Hepatocyte (in vitro differentiated cells): Measurements from ENCODE around the gene CYP27C1. TPM values are rescaled to one million over a fixed set of nuclear protein-coding genes. Genes with fewer than 3 reads are reported as not detected.

Source experiments
- DNase-seq: peaks from one replicate; pipeline ENCODE4 v3.0.0-alpha.2; 2016; ENCODE audit warnings: low spot score
- H2AFZ ChIP-seq: fragments of 200-600 bp; sonication (generic); 2 replicates; pipeline ENCODE4 v1.6.0; 2016; ENCODE audit warnings: antibody characterized with exemption, mild to moderate bottlenecking
- H3K27ac ChIP-seq: fragments of 200-600 bp; sonication (generic); 2 replicates; pipeline ENCODE4 v1.5.1; 2016; ENCODE audit warnings: mild to moderate bottlenecking
- H3K27me3 ChIP-seq: fragments of 200-600 bp; sonication (generic); 2 replicates; pipeline ENCODE4 v1.6.1; 2016
- H3K36me3 ChIP-seq: fragments of 200-600 bp; sonication (generic); replicated peaks from 2 replicates; pipeline ENCODE4 v1.5.1; 2016; ENCODE audit warnings: low read depth; ENCODE audit not compliant: insufficient read depth
- H3K4me1 ChIP-seq: fragments of 200-600 bp; sonication (generic); 2 replicates; pipeline ENCODE4 v1.5.1; 2016; ENCODE audit warnings: mild to moderate bottlenecking, moderate library complexity; ENCODE audit not compliant: insufficient read depth
- H3K4me2 ChIP-seq: fragments of 200-600 bp; sonication (generic); 2 replicates; pipeline ENCODE4 v1.6.0; 2016
- H3K4me3 ChIP-seq: fragments of 200-600 bp; sonication (generic); 2 replicates; pipeline ENCODE4 v1.5.1; 2016; ENCODE audit warnings: mild to moderate bottlenecking
- H3K79me2 ChIP-seq: fragments of 200-600 bp; sonication (generic); 2 replicates; pipeline ENCODE4 v1.6.0; 2017; ENCODE audit warnings: mild to moderate bottlenecking
- H3K9me2 ChIP-seq: fragments of 200-600 bp; sonication (generic); replicated peaks from 2 replicates; pipeline ENCODE4 v1.6.0; 2017; ENCODE audit warnings: mild to moderate bottlenecking; ENCODE audit not compliant: insufficient read depth
- H3K9me3 ChIP-seq: fragments of 200-600 bp; sonication (generic); 2 replicates; pipeline ENCODE4 v1.5.1; 2016; ENCODE audit warnings: low read depth, mild to moderate bottlenecking
- H4K20me1 ChIP-seq: fragments of 200-600 bp; sonication (generic); 2 replicates; pipeline ENCODE4 v1.6.0; 2016; ENCODE audit warnings: mild to moderate bottlenecking; ENCODE audit not compliant: insufficient read depth, poor library complexity, severe bottlenecking
- CTCF ChIP-seq: fragments of 200-600 bp; sonication (generic); IDR thresholded peaks from 2 replicates; pipeline ENCODE4 v1.5.1; 2016; ENCODE audit warnings: antibody characterized with exemption, mild to moderate bottlenecking; ENCODE audit not compliant: poor library complexity
- EZH2phosphoT487 ChIP-seq: fragments of 200-600 bp; sonication (generic); IDR thresholded peaks from one replicate; pipeline ENCODE4 v1.6.1; 2018; ENCODE audit warnings: antibody characterized with exemption, mild to moderate bottlenecking, low read depth, moderate library complexity; ENCODE audit not compliant: unreplicated experiment, severe bottlenecking
- WGBS: methylation state at CpG from one replicate; pipeline ENCODE4 v1.1.6; 2016; ENCODE audit warnings: low lambda C conversion rate; ENCODE audit errors: missing lambda C conversion rate; 5-methylcytosine and 5-hydroxymethylcytosine counted together
- polyA plus RNA-seq: library from polyadenylated mRNA; unstranded; fragments of >200 nt; fragmentation: Nextera tagmentation; extraction: Ambion mirVana; gene quantifications from 2 replicates; pipeline ENCODE4 v1.2.1, GENCODE V29; 2016
- total RNA-seq: library from RNA; depleted of rRNA; stranded (reverse); fragments of >200 nt; gene quantifications from 2 replicates; pipeline ENCODE4 v1.2.3, GENCODE V29; 2014

CYP27C1 gene
- total and polyA plus RNA-seq, 2 experiments from 2014 or later, result 1.2 to 1.4 TPM

DNA sequence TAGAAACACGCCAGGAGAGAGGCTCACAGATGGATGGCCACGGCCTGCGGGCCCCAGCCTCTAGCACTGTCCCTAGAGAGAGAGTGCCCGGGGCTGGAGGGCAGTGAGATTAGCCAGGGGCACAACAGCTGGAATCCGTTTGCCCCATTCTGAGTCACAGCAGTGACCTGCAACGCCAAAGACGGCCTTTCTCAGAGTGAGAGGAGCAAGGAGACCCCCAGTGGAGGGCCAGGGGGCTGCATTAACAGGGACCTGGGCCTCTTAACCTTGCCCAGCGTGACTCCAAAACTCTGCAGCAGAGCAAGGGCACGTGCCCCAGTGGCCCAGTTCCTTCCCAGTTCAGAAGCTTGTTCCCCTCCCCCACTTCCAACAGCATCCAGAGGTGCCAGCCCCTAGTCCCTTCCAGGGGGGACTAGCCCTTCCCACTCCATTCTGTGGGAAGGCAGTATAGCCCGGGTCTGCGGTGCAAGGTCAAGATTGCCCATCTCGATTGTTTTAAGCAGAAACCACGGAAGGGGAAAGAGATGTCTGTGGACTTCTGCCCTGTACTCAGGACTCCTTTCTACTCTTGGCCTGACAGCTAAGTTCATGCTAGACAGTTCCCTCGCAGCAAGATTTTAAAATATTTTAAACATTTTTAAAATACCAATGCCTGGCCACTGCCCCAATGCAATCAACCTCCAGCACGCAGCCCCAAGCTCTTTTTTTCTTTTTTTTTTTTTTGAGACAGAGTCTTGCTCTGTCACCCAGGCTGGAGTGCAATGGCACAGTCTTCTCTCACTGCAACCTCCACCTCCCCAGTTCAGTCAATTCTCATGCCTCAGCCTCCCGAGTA lies 62.2 kb downstream of the CYP27C1 start:
- H4K20me1 ChIP-seq, result no peaks in the 10 kb centered on the region
- DNase-seq, result no peak
- no peaks in the 10 kb centered on the region for H3K36me3 ChIP-seq
- 68% methylated on average over 16 of the region's 16 CpGs for WGBS
- peaks cover 25% of the 10 kb centered on the region for H3K4me1 ChIP-seq
- H3K4me3 ChIP-seq, result no peak overlapping the region
- no peaks in the 10 kb centered on the region for H3K79me2 ChIP-seq
- H3K9me2 ChIP-seq, result no peaks in the 10 kb centered on the region
- H3K27me3 ChIP-seq, result no peaks in the 10 kb centered on the region
- no peak overlapping the region for H3K27ac ChIP-seq
- TF ChIP-seq CTCF (peak; percentile 12), EZH2phosphoT487 (no peak)
- no peak overlapping the region for H2AFZ ChIP-seq
- no peak overlapping the region for H3K4me2 ChIP-seq
- H3K9me3 ChIP-seq, result no peaks in the 10 kb centered on the region

DNA sequence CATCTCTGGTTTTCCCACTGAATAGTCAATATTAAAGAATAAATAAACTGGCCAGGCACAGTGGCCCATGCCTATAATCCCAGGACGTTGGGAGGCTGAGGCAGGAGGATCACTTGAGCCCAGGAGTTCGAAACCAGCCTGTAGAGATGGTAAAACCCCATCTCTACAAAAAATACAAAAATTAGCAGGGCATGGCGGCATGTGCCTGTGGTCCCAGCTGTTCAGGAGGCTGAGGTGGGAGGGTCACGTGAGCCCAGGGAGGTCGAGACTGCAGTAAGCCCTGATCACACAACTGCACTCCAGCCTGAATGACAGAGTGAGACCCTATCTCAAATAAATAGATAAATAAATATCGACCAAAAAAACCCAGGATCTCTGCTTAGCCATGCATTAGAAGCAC lies 63.0 kb downstream of the CYP27C1 start:
- no peak for DNase-seq
- no peaks in the 10 kb centered on the region for H3K9me2 ChIP-seq
- 84% methylated on average over 6 of the region's 6 CpGs for WGBS
- peaks cover 24% of the 10 kb centered on the region for H3K4me1 ChIP-seq
- no peak overlapping the region for H3K27ac ChIP-seq
- no peaks in the 10 kb centered on the region for H4K20me1 ChIP-seq
- H3K9me3 ChIP-seq, result no peaks in the 10 kb centered on the region
- H3K4me2 ChIP-seq, result no peak overlapping the region
- no peaks in the 10 kb centered on the region for H3K79me2 ChIP-seq
- H2AFZ ChIP-seq, result no peak overlapping the region
- H3K4me3 ChIP-seq, result no peak overlapping the region
- H3K27me3 ChIP-seq, result no peaks in the 10 kb centered on the region
- H3K36me3 ChIP-seq, result no peaks in the 10 kb centered on the region
- TF ChIP-seq EZH2phosphoT487, result no peak
- no peak for TF ChIP-seq CTCF

GRCh38 chr2:127155947-127156346 lies 64.2 kb downstream of the CYP27C1 start:
- Histone ChIP-seq H3K4me2 (peak overlapping the region; percentile 6), H3K4me3 (no peak overlapping the region), H3K36me3 (no peaks in the 10 kb centered on the region), H3K4me1 (peaks cover 15% of the 10 kb centered on the region), H2AFZ (no peak overlapping the region), H3K9me3 (no peaks in the 10 kb centered on the region), H4K20me1 (no peaks in the 10 kb centered on the region), H3K27ac (peak overlapping the region; percentile 53), H3K27me3 (no peaks in the 10 kb centered on the region), H3K9me2 (no peaks in the 10 kb centered on the region), H3K79me2 (no peaks in the 10 kb centered on the region)
- no peak for DNase-seq
- TF ChIP-seq CTCF (no peak), EZH2phosphoT487 (no peak)
- 58% methylated on average over 2 of the region's 2 CpGs for WGBS
